ENCODE results near the gene FLOT1.

FLOT1 gene, protein sequence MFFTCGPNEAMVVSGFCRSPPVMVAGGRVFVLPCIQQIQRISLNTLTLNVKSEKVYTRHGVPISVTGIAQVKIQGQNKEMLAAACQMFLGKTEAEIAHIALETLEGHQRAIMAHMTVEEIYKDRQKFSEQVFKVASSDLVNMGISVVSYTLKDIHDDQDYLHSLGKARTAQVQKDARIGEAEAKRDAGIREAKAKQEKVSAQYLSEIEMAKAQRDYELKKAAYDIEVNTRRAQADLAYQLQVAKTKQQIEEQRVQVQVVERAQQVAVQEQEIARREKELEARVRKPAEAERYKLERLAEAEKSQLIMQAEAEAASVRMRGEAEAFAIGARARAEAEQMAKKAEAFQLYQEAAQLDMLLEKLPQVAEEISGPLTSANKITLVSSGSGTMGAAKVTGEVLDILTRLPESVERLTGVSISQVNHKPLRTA

DNA sequence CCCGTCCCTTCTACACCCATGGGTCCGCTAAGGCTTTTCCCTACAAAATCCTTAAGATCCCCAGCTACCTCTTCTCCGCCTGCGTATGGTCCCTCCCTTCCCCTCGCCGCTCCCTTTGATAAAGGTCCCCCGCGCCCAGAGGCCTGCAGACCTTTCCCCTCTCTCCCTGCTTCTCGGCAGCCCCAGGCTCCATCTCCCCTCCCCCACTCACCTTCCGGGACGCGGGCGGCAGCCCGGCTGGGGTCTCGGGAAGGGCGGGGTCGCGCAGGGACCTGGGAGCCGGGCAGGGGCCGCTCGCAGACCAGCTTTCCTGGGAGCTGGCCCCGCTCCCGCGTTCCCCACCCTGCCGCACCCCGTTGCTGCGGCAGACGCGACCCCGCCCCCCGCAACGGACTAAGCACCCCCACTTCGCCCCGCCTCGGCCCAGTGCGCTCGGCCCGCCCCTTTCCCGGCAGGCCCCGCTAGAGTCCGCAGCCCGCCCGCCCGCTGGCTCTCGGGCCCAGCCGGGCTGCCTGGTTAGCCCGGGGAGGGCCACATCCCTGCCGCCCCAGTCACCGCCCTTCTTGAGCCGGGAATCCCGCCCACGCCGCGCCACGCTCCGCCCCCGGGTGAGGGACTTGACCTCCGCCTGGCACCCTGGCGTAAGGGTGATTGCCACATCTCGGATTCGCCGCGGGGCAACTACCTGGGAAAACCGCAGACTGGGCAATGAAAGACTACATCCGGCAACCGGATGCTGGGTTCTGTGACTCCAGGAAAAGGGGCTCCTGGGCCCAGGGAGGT lies at the start of gene FLOT1:
TSS of gene FLOT1 (minus strand) at position 372 of the 783 bp plus-strand sequence. CDS start 498 bp downstream, outside the sequence.
- no peaks in the 10 kb centered on the region for H3F3A ChIP-seq (ENCODE audit: insufficient read depth, low read length)
- H3K9me2 ChIP-seq (ENCODE audit: low read depth, low read length), result no peaks in the 10 kb centered on the region
- no peak within 1 kb of the TSS for H2AFZ ChIP-seq (ENCODE audit: low read length)
- no peak for TF ChIP-seq EZH2 (IDR thresholded peaks at IDR 0.05; ENCODE audit: borderline replicate concordance, low read length)
- TF ChIP-seq, protein P1, sequence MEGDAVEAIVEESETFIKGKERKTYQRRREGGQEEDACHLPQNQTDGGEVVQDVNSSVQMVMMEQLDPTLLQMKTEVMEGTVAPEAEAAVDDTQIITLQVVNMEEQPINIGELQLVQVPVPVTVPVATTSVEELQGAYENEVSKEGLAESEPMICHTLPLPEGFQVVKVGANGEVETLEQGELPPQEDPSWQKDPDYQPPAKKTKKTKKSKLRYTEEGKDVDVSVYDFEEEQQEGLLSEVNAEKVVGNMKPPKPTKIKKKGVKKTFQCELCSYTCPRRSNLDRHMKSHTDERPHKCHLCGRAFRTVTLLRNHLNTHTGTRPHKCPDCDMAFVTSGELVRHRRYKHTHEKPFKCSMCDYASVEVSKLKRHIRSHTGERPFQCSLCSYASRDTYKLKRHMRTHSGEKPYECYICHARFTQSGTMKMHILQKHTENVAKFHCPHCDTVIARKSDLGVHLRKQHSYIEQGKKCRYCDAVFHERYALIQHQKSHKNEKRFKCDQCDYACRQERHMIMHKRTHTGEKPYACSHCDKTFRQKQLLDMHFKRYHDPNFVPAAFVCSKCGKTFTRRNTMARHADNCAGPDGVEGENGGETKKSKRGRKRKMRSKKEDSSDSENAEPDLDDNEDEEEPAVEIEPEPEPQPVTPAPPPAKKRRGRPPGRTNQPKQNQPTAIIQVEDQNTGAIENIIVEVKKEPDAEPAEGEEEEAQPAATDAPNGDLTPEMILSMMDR (IDR thresholded peaks at IDR 0.05; ENCODE audit: low read length), result no peak
- no peaks in the 10 kb centered on the region for H3K79me2 ChIP-seq (ENCODE audit: insufficient read depth, low read length)
- H3K4me3 ChIP-seq (ENCODE audit: low read depth, low read length, poor library complexity, severe bottlenecking), result peak within 1 kb of the TSS; percentile 86
- peaks cover 29% of the 10 kb centered on the region for H3K36me3 ChIP-seq (ENCODE audit: insufficient read depth, low read length)
- H3K27me3 ChIP-seq (ENCODE audit: insufficient read depth, low read length), result no peaks in the 10 kb centered on the region; the same call in 1 of the 2 replicates
- peak within 1 kb of the TSS; percentile 15 for H3K27ac ChIP-seq (ENCODE audit: low read depth, low read length, poor library complexity, severe bottlenecking)
- H3K9ac ChIP-seq (ENCODE audit: low read length), result peak within 1 kb of the TSS; percentile 84
- no peaks in the 10 kb centered on the region for H4K20me1 ChIP-seq (ENCODE audit: insufficient read depth, low read length)
- H3K9me3 ChIP-seq (ENCODE audit: low read length), result no peaks in the 10 kb centered on the region
- peaks cover 27% of the 10 kb centered on the region for H3K4me1 ChIP-seq (ENCODE audit: insufficient read depth, low read length, severe bottlenecking)
- peak within 1 kb of the TSS; percentile 73 for H3K4me2 ChIP-seq (ENCODE audit: low read length)

DNA sequence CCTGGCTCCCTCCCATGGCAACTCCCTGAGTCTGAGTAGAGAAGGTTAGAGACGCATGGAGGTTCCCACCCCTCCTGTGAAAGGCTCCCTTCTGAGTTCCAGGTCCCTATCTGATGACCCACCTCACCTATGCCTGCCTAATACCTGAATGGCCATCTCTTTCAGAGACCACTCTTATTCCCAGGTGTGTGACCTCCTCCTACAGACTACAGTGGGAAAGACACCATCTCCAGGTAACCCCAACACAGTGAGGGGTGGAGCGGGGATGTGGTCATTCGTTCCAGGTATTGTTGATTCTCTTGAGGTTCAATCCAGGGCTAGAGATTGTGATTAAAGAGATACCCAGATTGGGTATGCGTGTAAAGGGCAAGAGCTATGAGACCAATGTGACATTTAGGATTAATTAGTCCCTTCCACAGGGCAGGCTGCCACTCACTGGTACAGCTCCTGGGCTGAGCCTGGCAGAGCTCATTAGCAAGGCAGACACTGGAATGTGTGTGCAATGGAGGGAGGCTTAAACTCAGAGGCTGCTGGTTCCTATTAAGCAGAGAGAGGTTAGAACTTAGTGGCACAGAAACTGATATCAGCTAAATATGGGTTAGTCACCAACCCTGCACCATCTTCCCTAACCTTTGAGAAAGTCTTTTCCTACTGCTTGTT lies 48.4 kb upstream of the FLOT1 start:
- no peak overlapping the region for H3K4me2 ChIP-seq (ENCODE audit: low read length)
- TF ChIP-seq EZH2 (IDR thresholded peaks at IDR 0.05; ENCODE audit: borderline replicate concordance, low read length), result no peak
- TF ChIP-seq, protein P1 (IDR thresholded peaks at IDR 0.05; ENCODE audit: low read length), result no peak
- no peaks in the 10 kb centered on the region for H4K20me1 ChIP-seq (ENCODE audit: insufficient read depth, low read length)
- no peak overlapping the region for H3K27ac ChIP-seq (ENCODE audit: low read depth, low read length, poor library complexity, severe bottlenecking)
- H3K79me2 ChIP-seq (ENCODE audit: insufficient read depth, low read length), result no peaks in the 10 kb centered on the region
- H3K27me3 ChIP-seq (ENCODE audit: insufficient read depth, low read length), result no peaks in the 10 kb centered on the region
- H3K9ac ChIP-seq (ENCODE audit: low read length), result no peak overlapping the region
- H3K36me3 ChIP-seq (ENCODE audit: insufficient read depth, low read length), result no peaks in the 10 kb centered on the region; the same call in 1 of the 2 replicates
- H3F3A ChIP-seq (ENCODE audit: insufficient read depth, low read length), result no peaks in the 10 kb centered on the region
- no peaks in the 10 kb centered on the region for H3K9me3 ChIP-seq (ENCODE audit: low read length)
- no peak overlapping the region for H2AFZ ChIP-seq (ENCODE audit: low read length)
- H3K4me1 ChIP-seq (ENCODE audit: insufficient read depth, low read length, severe bottlenecking), result no peaks in the 10 kb centered on the region
- no peaks in the 10 kb centered on the region for H3K9me2 ChIP-seq (ENCODE audit: low read depth, low read length)
- H3K4me3 ChIP-seq (ENCODE audit: low read depth, low read length, poor library complexity, severe bottlenecking), result no peak overlapping the region

DNA sequence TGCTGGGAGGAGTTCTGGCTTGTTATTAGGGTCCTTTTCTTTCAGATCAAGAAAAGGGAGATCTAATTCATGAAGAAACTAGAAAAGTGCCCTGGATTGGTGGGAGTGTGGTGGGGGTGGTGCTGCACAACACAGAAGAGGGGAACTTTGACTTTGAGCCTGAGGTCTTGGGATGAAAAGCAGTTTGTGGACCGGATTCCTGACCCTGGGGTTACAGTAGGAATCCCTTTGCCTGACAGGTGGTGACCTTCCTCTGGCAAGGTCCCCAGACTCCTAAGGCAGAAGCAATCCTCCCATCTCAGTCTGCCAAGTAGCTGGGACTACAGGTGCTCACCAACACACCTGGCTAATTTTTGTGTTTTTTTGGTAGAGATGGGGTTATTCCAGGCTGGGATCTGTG lies 47.1 kb upstream of the FLOT1 start:
- no peak for TF ChIP-seq EZH2 (IDR thresholded peaks at IDR 0.05; ENCODE audit: borderline replicate concordance, low read length)
- TF ChIP-seq, protein P1 (IDR thresholded peaks at IDR 0.05; ENCODE audit: low read length), result no peak

More for the DNA sequence above, 47.1 kb upstream of the FLOT1 start:
- Histone ChIP-seq H3K4me2 (ENCODE audit: low read length) (no peak overlapping the region), H3K4me3 (ENCODE audit: low read depth, low read length, poor library complexity, severe bottlenecking) (no peak overlapping the region), H4K20me1 (ENCODE audit: insufficient read depth, low read length) (no peaks in the 10 kb centered on the region), H3K27me3 (ENCODE audit: insufficient read depth, low read length) (no peaks in the 10 kb centered on the region), H3K79me2 (ENCODE audit: insufficient read depth, low read length) (no peaks in the 10 kb centered on the region), H3K9me3 (ENCODE audit: low read length) (no peaks in the 10 kb centered on the region), H3F3A (ENCODE audit: insufficient read depth, low read length) (no peaks in the 10 kb centered on the region), H3K36me3 (ENCODE audit: insufficient read depth, low read length) (no peaks in the 10 kb centered on the region; the same call in 1 of the 2 replicates), H3K4me1 (ENCODE audit: insufficient read depth, low read length, severe bottlenecking) (no peaks in the 10 kb centered on the region), H2AFZ (ENCODE audit: low read length) (no peak overlapping the region), H3K9ac (ENCODE audit: low read length) (no peak overlapping the region), H3K27ac (ENCODE audit: low read depth, low read length, poor library complexity, severe bottlenecking) (no peak overlapping the region), H3K9me2 (ENCODE audit: low read depth, low read length) (no peaks in the 10 kb centered on the region)

Data from OCI-LY1 (cell line).